ENCODE data around the gene MARCHF3.

Gene MARCHF3

DNA sequence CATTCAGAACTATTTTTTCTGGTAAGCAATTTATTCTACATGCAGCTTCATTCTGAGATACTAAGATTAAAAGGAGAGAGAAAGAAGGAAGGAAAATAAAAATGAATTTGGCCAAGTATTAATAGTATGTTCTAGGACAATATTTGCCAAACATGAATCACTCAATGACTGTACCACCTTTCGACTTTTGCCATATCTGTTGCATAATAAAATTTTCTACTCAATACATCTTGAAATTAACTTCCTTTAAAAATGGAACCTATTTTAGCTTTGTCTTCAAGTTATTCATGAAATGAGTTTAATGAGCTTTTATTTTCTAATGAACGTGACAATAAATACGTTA lies 111.8 kb downstream of the MARCHF3 start:
- DNase-seq (ENCODE audit: extremely low read depth, insufficient read length), result no peak
- no peak for TF ChIP-seq CTCF (IDR thresholded peaks at IDR 0.05; ENCODE audit: insufficient read depth, low read length, poor library complexity, severe bottlenecking)
- Histone ChIP-seq H3K36me3 (ENCODE audit: control insufficient read depth, insufficient read depth, low read length) (no peaks in the 10 kb centered on the region), H3K4me3 (replicated peaks; ENCODE audit: low read depth, low read length) (no peak overlapping the region), H3K27me3 (replicated peaks; ENCODE audit: control insufficient read depth, insufficient read depth, low read length) (no peaks in the 10 kb centered on the region)

DNA sequence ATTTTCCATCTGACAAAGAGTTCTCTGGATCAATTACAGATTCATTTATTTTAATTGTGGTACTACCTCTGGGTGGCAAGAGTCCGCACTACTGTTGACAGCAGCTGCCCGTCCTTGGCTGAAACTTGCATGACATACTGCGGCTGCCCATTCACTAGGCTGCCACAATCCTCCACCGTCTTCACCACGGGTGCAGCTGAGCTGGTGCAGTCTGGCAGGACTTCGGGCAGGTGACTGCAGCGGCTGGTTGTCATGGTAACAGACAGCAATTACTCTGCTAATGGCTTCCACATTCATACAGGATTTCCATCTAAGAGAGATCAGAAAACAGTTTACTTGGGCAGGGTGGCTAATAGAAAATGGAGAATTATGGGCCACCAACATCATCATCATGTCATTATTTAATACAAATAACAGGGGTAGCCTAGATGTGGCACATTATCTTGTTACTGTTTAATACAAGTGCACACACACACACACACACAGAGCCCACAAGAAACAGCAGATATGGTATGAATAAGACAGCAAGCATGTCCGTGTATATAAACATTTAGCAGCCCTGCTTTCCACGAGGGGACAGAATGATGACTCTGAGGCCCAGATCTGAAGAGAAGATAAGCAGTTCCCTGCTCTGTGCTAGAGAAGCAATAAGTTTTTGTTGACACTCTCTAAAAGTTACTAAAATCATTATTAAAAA lies 112.3 kb downstream of the MARCHF3 start:
- Histone ChIP-seq H3K4me3 (replicated peaks; ENCODE audit: low read depth, low read length) (no peak overlapping the region), H3K36me3 (ENCODE audit: control insufficient read depth, insufficient read depth, low read length) (no peaks in the 10 kb centered on the region), H3K27me3 (replicated peaks; ENCODE audit: control insufficient read depth, insufficient read depth, low read length) (no peaks in the 10 kb centered on the region)
- TF ChIP-seq CTCF (IDR thresholded peaks at IDR 0.05; ENCODE audit: insufficient read depth, low read length, poor library complexity, severe bottlenecking), result no peak
- DNase-seq (ENCODE audit: extremely low read depth, insufficient read length), result no peak

DNA sequence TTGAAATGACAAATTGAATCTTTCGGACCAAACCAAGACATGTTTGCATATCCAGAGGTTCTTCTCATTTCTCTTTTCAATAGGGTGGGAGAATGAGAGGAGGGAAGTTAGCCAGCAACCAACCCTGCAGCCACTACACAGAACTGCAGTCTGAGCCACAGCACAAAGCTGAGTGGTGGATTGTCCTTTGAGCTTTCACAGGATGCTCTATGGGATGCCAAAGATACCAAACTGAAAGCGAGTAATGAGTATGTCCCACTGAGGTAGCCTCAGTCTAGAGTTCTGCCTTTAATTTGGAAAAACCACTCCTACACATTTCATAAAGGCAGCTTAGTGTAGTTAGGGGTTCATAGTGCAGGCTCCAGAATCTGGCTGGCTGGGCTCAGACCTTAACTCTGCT lies 114.9 kb downstream of the MARCHF3 start:
- DNase-seq (ENCODE audit: extremely low read depth, insufficient read length), result no peak
- Histone ChIP-seq H3K27me3 (replicated peaks; ENCODE audit: control insufficient read depth, insufficient read depth, low read length) (no peaks in the 10 kb centered on the region), H3K36me3 (ENCODE audit: control insufficient read depth, insufficient read depth, low read length) (no peaks in the 10 kb centered on the region), H3K4me3 (replicated peaks; ENCODE audit: low read depth, low read length) (no peak overlapping the region)
- no peak for TF ChIP-seq CTCF (IDR thresholded peaks at IDR 0.05; ENCODE audit: insufficient read depth, low read length, poor library complexity, severe bottlenecking)

DNA sequence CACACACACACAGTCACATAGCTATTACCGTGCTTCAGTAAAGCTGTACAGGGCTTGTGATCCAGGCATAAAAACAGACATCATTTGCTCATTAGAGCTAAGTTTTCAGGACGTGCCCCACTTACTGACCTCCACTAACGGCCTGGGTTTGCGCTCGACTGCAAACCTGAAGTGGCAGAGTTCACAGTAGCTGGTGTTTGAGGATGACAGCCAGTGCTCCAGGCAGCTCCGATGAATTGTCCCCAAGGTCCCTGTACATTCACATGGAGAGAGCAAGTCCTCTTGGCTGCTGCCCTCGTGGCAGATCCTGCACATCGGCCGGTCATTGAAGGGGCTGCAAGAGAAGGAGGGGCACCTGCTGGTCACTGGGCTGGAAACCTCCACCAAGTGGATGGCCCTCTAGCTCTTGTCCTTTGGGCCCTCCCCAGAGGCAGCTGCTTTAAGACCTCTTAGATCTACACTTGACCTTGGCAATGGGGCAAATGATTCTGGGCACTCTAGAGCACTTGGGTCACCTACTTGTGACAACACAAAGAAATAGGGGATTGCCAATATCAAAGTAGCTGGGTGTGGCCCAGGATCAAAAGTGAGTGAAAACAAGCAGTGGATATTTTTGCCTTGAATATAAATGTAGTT lies 115.4 kb downstream of the MARCHF3 start:
- DNase-seq (ENCODE audit: extremely low read depth, insufficient read length), result no peak
- H3K36me3 ChIP-seq (ENCODE audit: control insufficient read depth, insufficient read depth, low read length), result no peaks in the 10 kb centered on the region
- no peak for TF ChIP-seq CTCF (IDR thresholded peaks at IDR 0.05; ENCODE audit: insufficient read depth, low read length, poor library complexity, severe bottlenecking)
- no peak overlapping the region for H3K4me3 ChIP-seq (replicated peaks; ENCODE audit: low read depth, low read length)
- no peaks in the 10 kb centered on the region for H3K27me3 ChIP-seq (replicated peaks; ENCODE audit: control insufficient read depth, insufficient read depth, low read length)

DNA sequence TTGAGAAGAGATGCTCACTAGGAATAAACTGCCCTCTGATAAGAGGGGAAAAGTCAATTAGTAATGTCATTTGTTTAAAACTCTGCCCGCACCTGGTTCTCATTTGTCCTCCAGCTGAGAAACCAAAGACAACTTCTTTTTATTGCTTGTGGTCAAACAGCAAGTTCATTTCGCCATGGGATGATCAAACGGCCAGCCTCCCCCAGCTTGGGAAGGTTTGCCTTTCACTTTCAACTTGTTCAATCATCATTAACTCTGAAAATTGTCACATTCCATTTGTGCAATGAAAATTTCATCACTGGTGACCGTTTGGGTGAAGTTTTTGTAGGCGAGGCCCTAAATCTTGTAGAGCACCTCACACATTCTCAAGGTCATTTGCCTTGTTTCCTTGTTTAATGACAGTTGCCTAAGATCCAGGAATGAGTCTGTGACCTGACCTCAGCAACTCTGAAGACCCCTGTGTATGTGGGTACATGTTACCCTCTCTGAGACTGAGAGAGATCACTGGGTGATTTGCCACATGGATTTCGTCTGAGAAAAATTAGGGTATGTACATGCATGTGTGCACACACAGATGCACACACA lies 117.7 kb downstream of the MARCHF3 start:
- DNase-seq (ENCODE audit: extremely low read depth, insufficient read length), result no peak
- Histone ChIP-seq H3K4me3 (replicated peaks; ENCODE audit: low read depth, low read length) (no peak overlapping the region), H3K36me3 (ENCODE audit: control insufficient read depth, insufficient read depth, low read length) (no peaks in the 10 kb centered on the region), H3K27me3 (replicated peaks; ENCODE audit: control insufficient read depth, insufficient read depth, low read length) (no peaks in the 10 kb centered on the region)
- TF ChIP-seq CTCF (IDR thresholded peaks at IDR 0.05; ENCODE audit: insufficient read depth, low read length, poor library complexity, severe bottlenecking), result no peak

Measured in GM06990 (cell line).